ENCODE measurements around the gene CDK5R1.

Gene CDK5R1

DNA sequence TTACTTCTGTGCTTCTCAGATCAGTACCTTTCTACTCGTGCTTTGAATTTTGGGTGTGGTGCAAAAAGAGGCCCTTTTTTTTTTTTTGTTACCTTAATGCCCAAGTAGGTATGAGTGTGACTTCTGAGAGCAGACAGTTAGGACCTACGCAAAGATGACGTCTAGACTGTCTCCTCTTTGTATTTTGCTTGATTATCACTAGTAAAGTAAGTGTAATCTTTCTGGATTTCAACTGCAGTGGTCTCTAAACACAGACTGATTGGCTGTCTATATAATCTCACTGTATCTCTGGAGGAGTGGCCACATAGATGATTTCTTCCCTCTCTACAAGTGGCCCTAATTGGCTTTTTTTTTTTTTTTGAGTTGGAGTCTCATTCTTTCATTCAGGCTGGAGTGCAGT lies 11.5 kb upstream of the CDK5R1 start:
- DNase-seq: no peak

DNA sequence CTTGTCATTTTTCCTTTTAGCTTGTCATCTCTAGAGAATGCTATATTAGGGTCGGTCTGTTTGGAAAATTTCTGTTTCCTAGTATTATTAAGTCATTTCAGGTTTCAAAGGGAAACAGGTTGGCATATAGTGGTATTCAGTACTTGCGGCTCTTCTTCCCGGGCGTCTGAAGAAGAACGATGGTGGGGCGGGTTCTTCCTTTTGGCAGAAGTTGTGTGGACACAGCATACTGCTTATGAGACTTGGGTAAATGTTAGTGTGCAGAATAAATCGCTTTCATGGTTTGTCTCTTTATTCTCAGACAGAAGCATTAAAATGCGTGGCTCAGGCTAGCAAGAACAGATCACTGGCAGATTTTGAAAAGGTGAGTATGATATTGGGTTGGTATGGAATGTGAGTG lies 9.6 kb upstream of the CDK5R1 start:
- DNase-seq: no peak

GRCh38 chr17:32479074-32479617 lies 7.6 kb upstream of the CDK5R1 start:
- no peak for DNase-seq

GRCh38 chr17:32481193-32481592 lies 5.6 kb upstream of the CDK5R1 start:
- no peak for DNase-seq

DNA sequence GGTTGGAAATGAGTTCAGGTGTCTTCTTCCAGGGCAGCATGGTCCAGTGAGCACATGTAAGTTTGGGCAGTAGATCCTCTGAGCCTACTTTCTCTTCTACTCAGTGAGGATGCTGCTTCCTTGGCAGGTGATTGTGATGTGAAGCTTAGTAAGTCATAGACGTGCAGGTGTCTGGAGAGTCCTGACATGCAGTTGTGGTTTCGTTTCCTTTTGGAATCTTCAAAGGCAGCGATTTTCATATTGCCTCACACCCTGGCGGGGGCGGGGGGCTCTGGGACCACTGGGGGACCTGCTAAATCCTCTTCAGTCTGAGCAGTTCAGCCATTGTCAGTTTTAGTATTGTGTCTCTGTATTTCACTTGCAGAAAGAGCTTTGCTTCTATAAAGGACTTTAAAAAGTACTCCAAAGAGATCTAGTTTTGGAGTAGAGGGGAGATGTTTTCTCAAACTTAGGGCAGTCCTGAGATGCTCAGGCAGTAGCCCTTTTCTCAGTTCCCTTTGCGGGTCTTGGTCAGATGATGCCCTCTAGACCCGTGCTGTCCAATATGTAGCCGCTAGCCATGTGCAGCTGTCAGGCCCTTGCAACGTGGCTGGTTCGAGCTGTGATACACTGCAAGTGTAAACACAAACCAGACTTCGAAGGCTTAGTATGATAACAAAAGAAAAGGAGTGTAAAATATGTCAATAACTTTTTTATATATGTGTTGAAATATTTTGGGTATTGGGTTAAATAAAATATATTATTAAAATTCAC lies 4.0 kb upstream of the CDK5R1 start:
- DNase-seq: no peak

- peak; percentile 87 for DNase-seq
Measured at GRCh38 chr17:32483451-32484019, 3.3 kb upstream of the CDK5R1 start.

DNA sequence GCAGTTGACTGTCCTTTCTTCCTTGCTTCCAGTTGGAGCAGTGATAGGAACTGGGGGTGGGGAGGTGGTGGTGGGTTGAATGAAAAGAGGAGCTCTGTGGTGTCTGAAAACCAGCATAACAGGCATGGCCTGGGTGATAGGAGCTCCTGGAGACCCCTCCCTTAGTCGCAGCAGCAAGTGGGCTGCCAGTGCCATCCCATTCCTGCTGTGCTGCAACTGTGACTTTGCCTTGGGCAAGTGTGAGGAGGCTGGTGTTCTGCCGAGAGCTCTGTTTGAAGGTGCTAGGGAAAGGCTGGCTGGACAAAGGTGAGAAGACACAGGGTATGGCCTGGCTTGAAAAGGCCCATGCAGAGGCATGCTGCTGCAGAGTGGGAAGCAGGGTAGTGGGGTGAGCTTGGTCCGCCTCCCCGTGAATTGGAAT lies 2.7 kb upstream of the CDK5R1 start:
- no peak for DNase-seq

DNA sequence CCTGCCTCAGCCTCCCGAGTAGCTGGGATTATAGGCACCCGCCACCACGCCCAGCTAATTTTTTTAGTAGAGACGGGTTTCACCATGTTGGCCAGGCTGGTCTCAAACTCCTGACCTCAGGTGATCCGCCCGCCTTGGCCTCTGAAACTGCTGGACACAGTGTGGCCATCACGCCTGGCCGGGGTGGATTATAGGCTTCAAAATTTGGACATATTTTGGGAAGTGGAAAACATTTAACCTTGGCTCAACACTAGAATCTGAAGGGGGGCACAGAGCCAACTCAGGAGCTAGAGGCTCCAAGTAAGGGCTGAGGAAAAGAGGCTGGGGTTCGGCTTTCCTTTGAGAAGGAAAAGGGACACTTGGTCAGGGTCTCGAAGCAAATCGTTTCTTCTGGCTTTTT lies 2.2 kb upstream of the CDK5R1 start:
- no peak for DNase-seq

GRCh38 chr17:32485261-32486110 lies 1.3 kb upstream of the CDK5R1 start:
- DNase-seq: peak; percentile 18

GRCh38 chr17:32486111-32486700 lies 587 bp upstream of the CDK5R1 start:
- peak; percentile 82 for DNase-seq

DNA sequence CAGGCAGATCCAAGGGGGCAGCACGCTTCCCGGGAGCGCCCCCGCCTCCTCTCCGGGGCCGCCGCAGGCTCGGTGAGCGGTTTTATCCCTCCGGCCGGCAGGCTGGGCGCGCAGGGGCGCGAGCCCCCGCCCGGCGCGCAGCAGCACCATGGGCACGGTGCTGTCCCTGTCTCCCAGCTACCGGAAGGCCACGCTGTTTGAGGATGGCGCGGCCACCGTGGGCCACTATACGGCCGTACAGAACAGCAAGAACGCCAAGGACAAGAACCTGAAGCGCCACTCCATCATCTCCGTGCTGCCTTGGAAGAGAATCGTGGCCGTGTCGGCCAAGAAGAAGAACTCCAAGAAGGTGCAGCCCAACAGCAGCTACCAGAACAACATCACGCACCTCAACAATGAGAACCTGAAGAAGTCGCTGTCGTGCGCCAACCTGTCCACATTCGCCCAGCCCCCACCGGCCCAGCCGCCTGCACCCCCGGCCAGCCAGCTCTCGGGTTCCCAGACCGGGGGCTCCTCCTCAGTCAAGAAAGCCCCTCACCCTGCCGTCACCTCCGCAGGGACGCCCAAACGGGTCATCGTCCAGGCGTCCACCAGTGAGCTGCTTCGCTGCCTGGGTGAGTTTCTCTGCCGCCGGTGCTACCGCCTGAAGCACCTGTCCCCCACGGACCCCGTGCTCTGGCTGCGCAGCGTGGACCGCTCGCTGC lies 832 bp downstream of the CDK5R1 start:
- DNase-seq: peak; percentile 45

GRCh38 chr17:32488177-32488542 lies 1.4 kb downstream of the CDK5R1 start:
- no peak for DNase-seq

- DNase-seq: no peak
Measured at GRCh38 chr17:32488604-32489180, 1.9 kb downstream of the CDK5R1 start.

- DNase-seq: no peak
Measured at GRCh38 chr17:32489320-32490100, 2.7 kb downstream of the CDK5R1 start.

GRCh38 chr17:32490101-32490482 lies 3.3 kb downstream of the CDK5R1 start:
- DNase-seq: peak; percentile 85

DNA sequence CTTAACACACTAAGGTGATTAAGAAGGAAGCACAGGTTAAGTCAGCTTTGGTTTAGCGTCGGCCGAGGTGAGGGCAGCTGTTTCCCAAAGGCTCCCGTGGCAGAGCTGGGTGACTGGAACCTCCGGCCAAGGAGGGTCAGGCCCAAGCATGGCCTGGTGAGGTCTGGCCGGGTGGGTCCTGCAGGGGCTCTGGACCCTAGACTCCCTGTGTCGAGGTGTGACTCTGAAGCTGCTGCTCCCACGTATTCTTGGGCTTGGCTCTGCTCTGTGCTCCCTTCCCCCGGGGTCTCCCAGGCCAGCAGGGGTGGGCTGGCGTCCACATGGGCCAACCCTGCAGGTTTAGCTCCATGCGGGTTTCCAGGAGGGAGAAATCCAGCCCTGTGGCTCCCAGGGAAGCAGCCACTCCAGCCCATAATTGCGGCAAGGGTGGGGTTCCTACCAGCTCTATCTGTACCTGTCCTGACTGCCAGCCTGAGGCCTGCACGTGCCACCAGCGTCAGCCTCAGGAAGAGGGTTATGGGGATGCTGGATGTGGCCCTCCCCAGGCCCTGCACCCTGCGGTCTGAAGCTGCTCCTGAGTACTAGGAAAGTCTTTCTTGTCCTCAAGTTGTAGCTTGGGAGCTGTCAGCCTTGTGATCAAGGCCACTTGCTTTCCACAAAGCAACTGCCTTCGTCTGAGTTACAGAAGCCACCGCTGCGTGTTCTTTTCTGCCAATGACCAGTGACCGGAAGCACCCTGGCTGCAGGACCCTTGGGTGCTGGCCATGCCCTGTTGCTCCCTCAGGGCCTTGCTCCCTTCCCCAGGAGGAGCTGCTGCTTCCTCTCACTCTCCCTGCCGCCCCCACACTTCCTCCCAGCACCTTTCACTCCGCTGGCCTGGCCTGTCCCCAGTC lies 4.8 kb downstream of the CDK5R1 start:
- DNase-seq: no peak

DNA sequence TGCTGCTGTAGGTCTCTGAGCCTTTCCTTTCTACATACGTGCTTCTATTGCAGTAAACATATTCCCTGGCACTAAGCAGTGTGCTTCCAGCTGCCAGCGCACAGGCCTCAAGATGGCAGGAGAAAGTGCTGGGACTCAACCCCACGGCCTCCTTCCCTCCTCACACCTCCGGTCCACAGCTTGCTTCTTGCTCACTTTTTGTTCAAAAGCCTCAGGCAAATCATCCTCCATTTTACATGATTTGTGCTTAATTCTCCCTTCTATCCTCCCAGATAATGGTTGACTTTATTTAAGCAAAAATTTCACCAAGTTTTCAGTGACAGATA lies 5.4 kb downstream of the CDK5R1 start:
- DNase-seq: no peak

DNA sequence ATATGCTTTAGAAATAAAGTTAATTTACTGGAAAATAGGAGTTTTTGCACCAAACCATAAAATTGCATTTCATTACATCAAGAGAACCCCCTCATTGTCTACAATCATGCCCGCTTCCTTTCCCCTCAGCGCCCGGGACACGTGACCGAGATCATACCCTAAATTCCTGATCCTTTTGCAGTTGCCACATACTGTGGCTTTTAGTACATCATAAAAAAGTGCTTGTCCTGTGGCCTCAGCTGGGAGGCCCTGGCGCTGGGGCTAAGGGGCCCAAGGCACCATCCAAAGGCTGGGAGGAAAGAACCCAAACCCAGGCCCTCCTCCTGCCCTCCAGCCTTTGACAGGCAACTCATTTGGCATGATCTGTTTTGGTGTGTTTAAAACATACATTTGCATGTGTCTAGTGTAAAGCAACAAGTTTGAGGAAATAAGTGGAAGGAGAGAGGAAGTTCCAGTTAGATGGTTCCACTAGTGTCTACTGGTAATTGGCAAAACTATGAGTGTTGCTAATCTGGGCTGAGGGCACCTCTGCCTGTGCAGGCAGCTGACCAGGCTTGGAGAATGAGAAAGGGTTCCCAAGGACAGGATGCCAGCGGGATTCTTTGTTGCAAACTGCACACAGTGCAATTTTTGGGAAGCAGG lies 6.0 kb downstream of the CDK5R1 start:
- DNase-seq: no peak

DNA sequence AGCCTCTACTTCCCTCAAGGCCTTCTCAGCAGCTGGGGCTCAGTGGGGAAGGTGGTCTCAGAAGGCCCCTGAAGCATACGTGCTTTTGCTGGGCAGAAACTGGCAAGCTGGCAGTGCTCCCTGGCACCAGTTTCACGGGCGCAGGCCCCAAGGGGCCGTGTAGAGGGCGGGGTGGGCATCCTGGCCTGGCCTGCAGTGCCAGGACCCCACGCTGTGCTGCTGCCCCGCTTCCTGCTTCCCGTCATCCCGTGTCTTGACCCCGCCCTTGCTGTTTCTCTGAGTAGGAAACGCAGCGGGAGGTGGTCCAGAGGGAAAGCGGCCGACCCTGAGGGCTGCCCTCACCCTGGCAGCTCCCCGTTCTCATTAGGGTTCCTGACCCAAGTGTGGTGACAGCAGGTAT lies 6.8 kb downstream of the CDK5R1 start:
- DNase-seq: no peak

DNA sequence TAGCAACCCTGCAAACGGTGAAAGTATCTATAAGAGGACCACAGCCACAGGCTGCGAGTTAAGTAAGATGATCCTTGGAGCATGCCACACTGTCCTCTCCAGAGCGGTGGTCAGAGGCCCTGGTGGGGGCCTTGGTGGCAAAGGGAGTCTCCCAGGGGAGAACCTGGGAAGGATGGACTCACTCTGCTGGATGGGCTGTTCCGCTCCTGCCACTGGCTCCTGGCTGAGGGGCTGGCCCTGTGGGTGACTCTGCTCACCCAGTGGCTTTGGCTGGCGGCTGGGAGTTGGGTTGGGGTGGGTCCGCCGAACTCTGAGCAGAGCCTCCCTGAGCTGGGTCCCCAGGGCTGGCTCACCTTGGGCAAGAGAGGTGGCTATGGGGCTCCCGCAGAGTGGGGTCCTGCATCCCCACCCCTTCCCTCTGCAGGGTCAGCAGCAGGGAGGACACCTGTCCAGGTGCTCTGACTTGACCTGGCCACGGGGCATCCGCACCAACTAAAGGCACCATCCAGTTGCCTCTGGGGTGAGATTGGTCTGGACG lies 7.3 kb downstream of the CDK5R1 start:
- DNase-seq: no peak

Data from NCI-H2171 treated with DMSO at 0.1 percent for 48 hours (cell line).